IPS-NIHi7 (cell line): Measurements from ENCODE around the gene GNB1L.
"Not testable (repeated sequence)": the region's sequence is repeated elsewhere in the genome, so short reads cannot be mapped to it uniquely, and the experiment has no call there.

Source experiments
- DNase-seq: peaks from one replicate; pipeline ENCODE4 v3.0.0; 2012; ENCODE audit warnings: mixed read lengths; ENCODE audit errors: extremely low spot score

The GNB1L gene

GRCh38 chr22:19843107-19843856 is 11.4 kb downstream of the GNB1L start:
- no peak for DNase-seq

GRCh38 chr22:19842393-19843106 is 12.1 kb downstream of the GNB1L start:
- DNase-seq = no peak

- DNase-seq = no peak
Measured at GRCh38 chr22:19841641-19842392, 12.9 kb downstream of the GNB1L start.

GRCh38 chr22:19840955-19841640 is 13.6 kb downstream of the GNB1L start:
- no peak for DNase-seq

- no peak for DNase-seq
Measured at GRCh38 chr22:19840059-19840458, 14.6 kb downstream of the GNB1L start.

- DNase-seq = no peak
Measured at GRCh38 chr22:19837915-19838314, 16.8 kb downstream of the GNB1L start.

- no peak for DNase-seq
Measured at GRCh38 chr22:19836512-19836911, 18.2 kb downstream of the GNB1L start.

GRCh38 chr22:19834599-19834998 is 20.1 kb downstream of the GNB1L start:
- DNase-seq = no peak

GRCh38 chr22:19833327-19833726 is 21.3 kb downstream of the GNB1L start:
- not testable (repeated sequence) for DNase-seq

- DNase-seq = no peak
Measured at GRCh38 chr22:19832476-19833108, 22.1 kb downstream of the GNB1L start.

- DNase-seq = not testable (repeated sequence)
Measured at GRCh38 chr22:19831979-19832378, 22.7 kb downstream of the GNB1L start.

- no peak for DNase-seq
Measured at GRCh38 chr22:19831016-19831415, 23.7 kb downstream of the GNB1L start.

GRCh38 chr22:19828035-19828401 is 26.7 kb downstream of the GNB1L start:
- DNase-seq = no peak

GRCh38 chr22:19827341-19828034 is 27.2 kb downstream of the GNB1L start:
- DNase-seq = no peak

GRCh38 chr22:19826619-19826950 is 28.1 kb downstream of the GNB1L start:
- DNase-seq = no peak

- no peak for DNase-seq
Measured at GRCh38 chr22:19825904-19826618, 28.6 kb downstream of the GNB1L start.

- DNase-seq = no peak
Measured at GRCh38 chr22:19824926-19825339, 29.7 kb downstream of the GNB1L start.

GRCh38 chr22:19824212-19824925 is 30.3 kb downstream of the GNB1L start:
- no peak for DNase-seq

- DNase-seq = no peak
Measured at GRCh38 chr22:19823902-19824211, 30.8 kb downstream of the GNB1L start.
